Urinary bladder (tissue), 4 donors: ENCODE measurements around the gene AJM1. TPM values are rescaled to one million over a fixed set of nuclear protein-coding genes. Genes with fewer than 3 reads are reported as not detected.
A peak's percentile ranks its signal among the peaks of the same experiment; 100 is the strongest.
"Not testable (repeated sequence)": the region's sequence is repeated elsewhere in the genome, so short reads cannot be mapped to it uniquely, and the experiment has no call there.

ENCODE experiments used
- DNase-seq: peaks from one replicate; pipeline ENCODE4 v3.0.0-alpha.2; 2015; ENCODE audit errors: extremely low spot score
- H3K27ac ChIP-seq: one replicate; pipeline ENCODE4 v1.5.1; 2013; ENCODE audit warnings: low read depth, mild to moderate bottlenecking, moderate library complexity
- H3K36me3 ChIP-seq: one replicate; pipeline ENCODE4 v1.6.1; 2013; ENCODE audit warnings: mild to moderate bottlenecking, moderate library complexity; ENCODE audit not compliant: insufficient read depth
- H3K4me1 ChIP-seq: one replicate; pipeline ENCODE4 v1.6.1; 2013; ENCODE audit warnings: mild to moderate bottlenecking, moderate library complexity; ENCODE audit not compliant: insufficient read depth
- H3K4me3 ChIP-seq: one replicate; pipeline ENCODE4 v1.5.1; 2013; ENCODE audit warnings: low read depth, low read length
- WGBS: extraction: QIAGEN DNeasy Blood & Tissue Kit; methylation state at CpG from one replicate; pipeline ENCODE4 v1.1.7; 2013; 5-methylcytosine and 5-hydroxymethylcytosine counted together
- polyA plus RNA-seq: library from polyadenylated mRNA; stranded (reverse); fragments of 200-250 nt; gene quantifications from one replicate; pipeline ENCODE4 v1.2.3, GENCODE V29; 2013
- total RNA-seq: library from RNA; depleted of rRNA; stranded (reverse); fragments of >200 nt; gene quantifications from one replicate; pipeline ENCODE4 v1.2.3, GENCODE V29; 2014
- donor health status: healthy with polysubstance abuse.
- donor health status: healthy.

Gene AJM1
- total and polyA plus RNA-seq, 2 donors = 0.69 to 6.9 TPM

DNA sequence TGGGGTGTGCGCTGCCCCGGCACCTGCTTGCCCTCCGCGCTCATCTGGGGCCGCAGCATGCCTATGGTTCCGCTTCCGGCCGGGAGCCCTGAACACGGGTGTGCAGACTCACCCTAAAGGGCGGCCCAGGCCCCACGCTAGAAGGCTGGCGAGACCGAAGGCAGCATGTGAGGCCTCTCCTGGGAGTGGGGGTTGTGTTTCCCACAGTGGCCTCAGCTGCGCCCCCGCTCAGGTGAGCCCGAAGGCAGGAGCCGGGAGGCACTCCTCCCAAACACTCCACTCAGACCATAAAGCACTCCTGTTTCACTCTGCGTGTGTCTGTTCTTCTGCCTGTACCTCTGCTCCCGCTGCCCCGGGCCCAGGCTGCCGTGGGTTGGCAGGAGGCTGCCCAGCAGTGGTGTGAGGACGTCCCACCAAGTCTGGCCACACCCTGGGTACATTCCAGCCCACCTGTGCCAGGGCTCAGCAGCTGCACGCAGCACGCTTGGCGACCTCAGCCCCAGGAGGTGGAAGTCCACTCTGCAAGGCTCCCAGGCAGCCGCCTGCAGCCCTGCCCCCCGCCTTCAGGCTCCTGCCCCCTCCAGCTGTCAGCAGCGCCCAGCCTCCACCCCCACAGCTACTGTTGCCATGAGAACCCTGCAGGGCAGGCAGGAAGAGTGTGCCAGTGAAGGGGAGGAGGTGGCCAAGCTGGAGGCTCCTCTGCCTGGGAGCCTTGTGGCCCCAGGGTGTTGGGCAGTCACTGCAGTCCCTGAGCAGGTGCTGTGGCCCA, 1.2 kb upstream of the AJM1 start:
- DNase-seq = no peak
- no peaks in the 10 kb centered on the region for H3K4me1 ChIP-seq
- WGBS = 70% methylated on average over 28 of the region's 28 CpGs
- no peak overlapping the region for H3K4me3 ChIP-seq
- no peaks in the 10 kb centered on the region for H3K36me3 ChIP-seq
- H3K27ac ChIP-seq = no peak overlapping the region

DNA sequence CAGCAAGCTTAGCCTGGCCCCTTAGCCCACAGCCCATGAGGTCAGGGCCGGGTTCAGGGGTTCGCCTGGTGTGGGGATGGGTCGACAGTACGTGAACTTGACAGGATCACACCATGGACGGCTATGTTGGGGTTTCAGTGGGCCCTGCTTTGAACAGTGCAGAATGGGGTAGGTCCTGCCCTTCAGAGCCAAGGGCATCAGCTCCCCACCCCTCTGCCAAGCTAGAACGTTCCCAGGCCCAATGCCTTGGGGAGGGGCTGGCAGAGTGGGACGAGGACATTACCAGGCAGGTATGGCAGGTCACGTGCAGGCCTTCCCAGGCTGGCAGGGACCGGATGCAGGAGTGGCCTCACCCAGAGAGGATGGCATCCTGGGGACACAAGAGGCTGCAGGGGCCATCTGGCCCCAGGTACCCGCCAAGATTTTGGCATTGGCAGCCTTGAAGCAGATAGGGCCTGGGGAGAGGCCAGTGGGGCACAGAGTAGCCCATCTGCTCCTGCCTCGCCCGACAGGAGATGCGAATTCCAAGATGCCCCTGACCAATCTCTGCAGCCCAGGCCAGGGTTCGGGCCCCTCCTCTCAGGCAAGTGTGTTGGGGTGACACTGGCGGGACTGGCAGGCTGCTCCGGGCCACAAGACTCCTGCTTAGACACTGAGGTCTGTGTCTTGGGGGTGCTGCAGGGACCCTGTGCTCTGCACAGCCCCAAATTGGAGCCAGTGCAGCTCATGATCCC, 465 bp upstream of the AJM1 start:
- not testable (repeated sequence) for H3K4me3 ChIP-seq, H3K36me3 ChIP-seq, H3K27ac ChIP-seq, DNase-seq, H3K4me1 ChIP-seq
- 51% methylated on average over 16 of the region's 16 CpGs for WGBS

DNA sequence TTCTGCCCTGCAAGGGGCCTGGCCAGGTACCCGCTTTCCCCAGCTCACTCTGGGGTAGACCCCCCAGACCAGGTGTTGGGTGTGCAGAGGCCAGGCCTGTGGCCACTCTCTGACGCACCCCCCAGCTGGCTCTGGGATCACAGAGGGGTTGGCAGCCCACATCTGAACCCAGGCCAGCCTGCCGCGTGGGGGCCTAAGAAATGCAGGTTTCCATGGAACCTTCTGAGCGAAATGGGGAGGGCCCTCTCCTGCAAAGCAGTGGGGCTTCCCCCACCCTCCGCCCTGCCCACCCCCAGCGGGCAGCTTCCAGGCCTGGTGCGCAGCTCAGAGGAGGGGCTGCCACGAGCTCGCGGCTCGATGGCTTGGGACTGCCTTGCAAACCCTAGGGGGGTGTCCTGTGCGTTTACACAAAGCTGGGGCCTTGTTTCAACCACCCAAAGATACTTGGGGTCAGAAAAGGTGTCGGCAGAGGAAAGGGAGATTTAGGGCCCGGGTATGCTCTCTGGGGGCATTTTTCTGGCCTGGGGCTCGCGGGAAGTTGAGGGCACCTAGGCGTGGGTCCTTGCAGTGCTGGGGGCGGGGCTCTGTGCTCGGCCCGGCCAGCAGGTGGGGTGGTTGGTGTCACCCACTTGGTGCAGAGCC, 1.0 kb downstream of the AJM1 start:
- not testable (repeated sequence) for H3K4me3 ChIP-seq, H3K36me3 ChIP-seq, H3K4me1 ChIP-seq, H3K27ac ChIP-seq, DNase-seq
- whole genome bisulfite sequencing = 18% methylated on average over 21 of the region's 21 CpGs

DNA sequence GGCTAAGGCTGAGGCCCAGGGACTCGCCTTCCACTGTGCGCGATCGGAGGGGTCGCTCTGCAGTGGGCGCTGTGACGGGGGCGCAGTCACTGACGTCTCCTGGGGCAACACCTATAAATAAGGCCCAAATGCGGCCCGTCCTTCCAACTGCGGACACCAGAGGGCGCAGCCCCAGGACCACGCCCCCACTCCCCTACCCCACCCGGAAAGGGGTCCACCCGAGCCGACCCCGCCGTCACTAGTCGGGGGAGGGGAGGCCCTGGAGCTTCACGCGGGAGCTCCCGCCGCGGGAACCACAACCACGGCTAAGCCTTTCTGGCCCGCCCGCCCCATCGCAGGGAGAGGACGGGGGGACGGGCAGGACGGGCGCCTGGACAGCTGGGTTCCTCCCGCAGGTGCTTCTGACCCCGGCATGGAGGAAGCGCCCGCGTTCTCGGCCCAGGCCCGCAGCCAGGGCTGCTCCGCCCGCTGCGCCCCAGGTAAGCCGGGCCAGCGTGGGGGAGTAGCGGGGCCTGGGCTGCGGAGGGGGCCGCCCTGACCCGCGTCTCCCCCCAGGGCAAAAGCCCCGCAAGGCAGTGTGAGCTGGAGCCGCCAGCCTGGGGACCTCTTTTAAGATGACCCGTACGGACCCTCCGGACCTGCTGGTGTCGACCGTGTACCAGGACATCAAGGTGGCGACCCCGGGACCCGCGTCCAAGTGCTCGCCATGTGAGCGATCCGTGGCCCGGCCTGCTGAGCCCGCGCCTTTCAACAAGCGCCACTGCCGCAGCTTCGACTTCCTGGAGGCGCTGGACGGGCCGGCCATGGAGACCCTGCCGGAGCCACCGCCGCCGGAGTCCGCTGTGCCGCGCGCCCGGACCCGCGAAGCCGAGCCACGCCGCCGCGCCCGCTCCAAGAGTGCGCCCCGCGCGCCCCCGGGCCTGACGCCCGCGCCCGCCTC, 1.8 kb downstream of the AJM1 start:
- not testable (repeated sequence) for H3K36me3 ChIP-seq, DNase-seq, H3K4me1 ChIP-seq, H3K27ac ChIP-seq, H3K4me3 ChIP-seq
- 5% methylated on average over 99 of the region's 99 CpGs for WGBS

DNA sequence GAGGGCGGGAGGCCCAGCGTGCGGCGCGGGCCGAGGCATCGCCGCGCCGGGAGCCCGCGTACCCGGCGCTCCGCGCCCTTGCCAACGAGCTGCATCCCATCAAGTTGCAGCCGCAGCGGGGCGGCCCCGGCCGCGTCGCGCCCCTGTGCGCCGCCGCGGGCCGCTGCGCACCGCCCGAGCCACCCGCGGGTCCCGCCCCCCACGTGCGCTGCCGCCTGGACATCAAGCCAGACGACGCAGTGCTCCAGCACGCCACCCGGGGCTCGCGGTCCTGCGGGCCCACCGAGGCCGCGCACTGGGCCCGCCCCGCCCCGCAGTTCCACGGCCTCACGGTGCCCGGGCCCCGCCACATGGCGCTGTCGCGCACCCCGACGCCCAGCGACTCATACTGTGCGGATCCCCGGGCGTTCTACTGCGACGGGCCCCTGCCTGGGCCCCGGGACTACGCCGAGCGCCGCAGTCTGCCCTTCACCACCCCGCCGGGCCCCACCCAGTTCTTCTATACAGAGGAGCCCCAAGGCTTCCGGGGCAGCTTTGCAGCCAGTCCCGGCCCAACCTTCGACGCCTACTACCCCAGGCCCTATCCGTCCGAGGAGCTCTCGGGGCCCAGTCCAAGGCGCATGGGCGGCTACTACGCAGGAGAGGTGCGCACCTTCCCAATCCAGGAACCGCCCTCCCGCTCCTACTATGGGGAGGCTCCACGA, 2.6 kb downstream of the AJM1 start:
- H3K27ac ChIP-seq = no peak overlapping the region
- peaks cover 6% of the 10 kb centered on the region for H3K4me1 ChIP-seq
- H3K36me3 ChIP-seq = no peaks in the 10 kb centered on the region
- no peak overlapping the region for H3K4me3 ChIP-seq
- no peak for DNase-seq
- WGBS = 11% methylated on average over 88 of the region's 88 CpGs

DNA sequence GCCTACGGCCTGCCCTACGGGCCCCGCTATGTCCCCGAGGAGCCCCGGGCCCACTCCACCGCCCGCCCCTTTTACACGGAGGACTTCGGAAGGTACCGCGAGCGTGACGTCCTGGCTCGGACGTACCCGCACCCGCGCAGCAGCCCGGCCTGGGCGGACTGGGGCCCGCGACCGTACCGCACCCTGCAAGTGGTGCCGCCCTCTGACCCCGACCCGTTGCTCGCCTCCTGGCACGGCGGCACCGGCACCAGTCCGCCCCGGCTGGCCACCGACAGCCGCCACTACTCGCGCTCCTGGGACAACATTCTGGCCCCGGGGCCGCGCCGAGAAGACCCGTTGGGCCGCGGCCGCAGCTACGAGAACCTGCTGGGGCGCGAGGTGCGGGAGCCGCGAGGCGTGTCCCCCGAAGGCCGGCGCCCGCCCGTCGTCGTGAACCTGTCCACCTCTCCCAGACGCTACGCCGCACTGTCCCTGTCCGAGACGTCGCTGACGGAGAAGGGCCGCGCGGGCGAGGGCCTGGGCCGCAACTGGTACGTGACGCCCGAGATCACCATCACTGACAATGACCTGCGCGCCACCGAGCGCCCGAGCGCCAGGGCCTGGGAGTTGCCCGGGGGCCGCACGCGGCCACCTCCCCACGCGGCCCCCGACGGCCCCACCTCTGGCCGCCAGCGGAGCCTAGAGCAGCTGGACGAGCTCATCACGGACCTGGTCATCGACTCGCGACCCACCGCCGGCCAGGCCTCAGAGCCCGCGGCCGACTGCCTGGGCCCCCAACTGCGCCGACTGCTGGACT, 3.4 kb downstream of the AJM1 start:
- Histone ChIP-seq H3K36me3 (no peaks in the 10 kb centered on the region), H3K4me1 (peaks cover 6% of the 10 kb centered on the region), H3K27ac (no peak overlapping the region), H3K4me3 (no peak overlapping the region)
- WGBS = 26% methylated on average over 102 of the region's 102 CpGs
- DNase-seq = no peak

DNA sequence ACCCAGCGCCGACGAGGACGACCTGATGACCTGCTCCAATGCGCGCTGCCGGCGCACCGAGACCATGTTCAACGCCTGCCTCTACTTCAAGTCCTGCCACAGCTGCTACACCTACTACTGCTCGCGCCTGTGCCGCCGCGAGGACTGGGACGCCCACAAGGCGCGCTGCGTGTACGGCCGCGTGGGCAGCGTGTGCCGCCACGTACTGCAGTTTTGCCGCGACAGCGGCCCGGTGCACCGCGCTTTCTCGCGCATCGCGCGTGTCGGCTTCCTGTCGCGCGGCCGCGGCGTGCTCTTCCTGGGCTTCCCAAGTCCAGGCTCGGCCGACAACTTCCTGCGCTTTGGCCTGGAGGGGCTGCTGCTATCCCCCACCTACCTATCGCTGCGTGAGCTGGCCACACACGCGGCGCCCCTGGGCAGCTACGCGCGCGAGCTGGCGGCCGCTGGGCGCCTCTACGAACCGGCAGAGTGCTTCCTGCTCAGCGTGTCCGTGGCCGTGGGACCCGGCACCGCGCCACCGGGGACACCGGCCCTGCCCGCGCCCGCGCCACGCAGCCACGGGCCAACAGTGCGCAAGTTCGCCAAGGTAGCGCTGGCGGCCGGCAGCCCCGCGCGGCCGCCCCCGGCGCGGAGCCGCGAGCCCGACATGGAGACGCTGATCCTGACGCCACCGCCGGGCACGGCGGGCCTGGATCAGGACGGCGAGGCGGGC, 4.3 kb downstream of the AJM1 start:
- Histone ChIP-seq H3K4me3 (peak overlapping the region; percentile 60), H3K36me3 (no peaks in the 10 kb centered on the region), H3K4me1 (peaks cover 6% of the 10 kb centered on the region), H3K27ac (no peak overlapping the region)
- 4% methylated on average over 98 of the region's 98 CpGs for WGBS
- no peak for DNase-seq

DNA sequence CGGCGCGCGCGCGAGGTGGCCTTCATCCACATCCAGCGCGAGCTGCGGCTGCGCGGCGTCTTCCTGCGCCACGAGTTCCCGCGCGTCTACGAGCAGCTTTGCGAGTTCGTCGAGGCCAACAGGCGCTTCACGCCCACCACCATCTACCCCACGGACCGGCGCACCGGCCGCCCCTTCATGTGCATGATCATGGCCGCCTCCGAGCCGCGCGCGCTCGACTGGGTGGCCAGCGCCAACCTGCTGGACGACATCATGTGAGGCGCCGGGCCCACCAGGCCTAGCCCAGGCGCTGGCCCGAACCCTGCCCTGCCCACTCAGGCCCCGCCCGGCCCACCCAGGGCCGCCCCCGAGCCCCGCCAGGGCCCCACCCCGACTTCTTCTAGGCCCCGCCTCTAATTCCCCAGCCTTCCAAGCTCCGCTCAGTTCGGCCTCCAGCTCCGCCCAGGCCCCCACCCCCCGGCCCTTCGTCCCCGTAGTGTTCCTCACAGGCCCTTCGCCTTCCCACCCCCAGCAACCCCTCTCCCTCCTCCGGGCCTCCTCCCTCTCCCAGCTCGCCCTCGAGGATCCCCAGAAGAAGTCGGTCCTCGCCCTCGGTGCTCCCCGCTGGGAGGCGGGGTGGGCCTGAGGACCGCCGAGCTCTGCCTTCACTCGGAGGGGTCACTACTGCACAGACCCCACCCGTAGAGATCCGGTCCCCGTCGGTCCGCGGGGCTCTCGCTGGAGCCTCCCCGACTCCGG, 5.0 kb downstream of the AJM1 start:
- Histone ChIP-seq H3K36me3 (no peaks in the 10 kb centered on the region), H3K4me3 (peak overlapping the region; percentile 60), H3K27ac (no peak overlapping the region), H3K4me1 (peaks cover 6% of the 10 kb centered on the region)
- no peak for DNase-seq
- 3% methylated on average over 75 of the region's 75 CpGs for WGBS

DNA sequence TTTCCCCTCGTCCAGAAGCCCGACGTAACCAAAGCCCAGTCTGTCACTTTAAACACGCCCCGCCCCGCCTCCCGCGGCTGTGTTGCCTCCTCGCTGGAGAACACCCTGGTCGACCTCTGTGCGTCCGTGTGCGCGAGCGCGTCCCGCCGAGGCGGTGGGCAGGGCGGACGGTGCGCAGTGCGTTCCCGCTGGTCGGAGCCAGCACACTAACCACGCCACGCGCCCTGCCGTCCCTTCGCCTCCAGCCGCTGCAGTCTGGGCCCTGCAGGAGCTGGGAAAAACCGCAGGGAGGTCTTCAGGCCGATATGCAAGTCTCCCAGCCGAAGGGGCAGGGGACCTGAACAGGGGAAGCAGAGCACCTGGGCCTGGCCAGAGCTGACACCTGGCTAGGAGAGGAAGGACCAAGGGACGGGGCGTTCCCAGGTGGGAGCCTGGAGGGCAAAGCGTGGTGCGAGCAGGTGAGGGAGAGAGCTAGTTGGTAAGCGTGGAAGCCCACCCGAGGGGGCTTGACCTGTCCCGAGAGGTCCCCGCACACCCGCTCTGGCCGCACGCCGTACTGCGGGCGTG, 5.6 kb downstream of the AJM1 start:
- Histone ChIP-seq H3K4me1 (peaks cover 6% of the 10 kb centered on the region), H3K36me3 (no peaks in the 10 kb centered on the region), H3K4me3 (peak overlapping the region; percentile 60), H3K27ac (no peak overlapping the region)
- peak; percentile 25 for DNase-seq
- WGBS = under 1% methylated on average over 48 of the region's 48 CpGs

DNA sequence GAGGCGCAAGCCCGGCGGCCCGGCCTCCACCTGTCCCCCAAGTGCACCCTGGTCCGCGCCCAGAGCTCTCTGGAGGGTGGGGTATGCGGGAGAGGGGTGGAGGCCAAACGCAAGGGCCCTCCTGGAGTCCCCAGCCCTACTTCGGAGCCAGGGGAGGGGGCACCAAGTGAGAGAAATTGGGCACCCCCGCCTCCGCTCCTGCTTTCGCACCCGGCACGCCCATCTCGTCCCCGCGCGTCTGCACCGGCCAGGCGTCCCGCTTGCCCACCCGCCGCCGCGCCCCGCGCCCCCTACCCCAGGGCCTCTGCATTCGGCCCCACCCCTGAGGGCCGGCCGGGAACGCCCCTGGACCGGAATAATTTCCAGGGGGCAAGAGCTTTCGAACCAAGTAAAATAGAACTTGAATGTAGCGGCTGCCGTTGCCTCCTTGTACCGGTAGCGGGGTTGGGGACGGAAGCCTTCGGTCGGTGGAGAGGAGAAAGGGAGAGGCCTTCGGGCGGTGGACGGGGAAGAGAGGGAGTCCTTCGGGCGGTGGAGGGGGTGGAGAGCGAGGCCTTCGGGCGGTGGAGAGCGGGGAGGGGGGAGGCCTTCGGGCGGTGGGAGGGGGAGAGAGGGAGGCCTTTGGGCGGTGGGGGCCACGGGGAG, 6.2 kb downstream of the AJM1 start:
- peak; percentile 17 for DNase-seq
- Histone ChIP-seq H3K4me3 (peak overlapping the region; percentile 60), H3K4me1 (peaks cover 6% of the 10 kb centered on the region)

More for the DNA sequence above, 6.2 kb downstream of the AJM1 start:
- 1% methylated on average over 53 of the region's 53 CpGs for WGBS
- Histone ChIP-seq H3K36me3 (no peaks in the 10 kb centered on the region), H3K27ac (no peak overlapping the region)
